Right lung (tissue), 5 donors: Measurements from ENCODE around the gene MVB12A. TPM values are rescaled to one million over a fixed set of nuclear protein-coding genes. Genes with fewer than 3 reads are reported as not detected.

Experiments
- DNase-seq, 2 donors: peaks; one replicate each; pipeline ENCODE4 v3.0.0-alpha.2; 2013
- polyA plus RNA-seq, 5 donors: library from polyadenylated mRNA; unstranded; fragments of 120-200 nt; gene quantifications; one replicate each; pipeline versions ENCODE4 v1.2.1 to v1.2.3, GENCODE V29; 2013; ENCODE audit warnings: inconsistent platforms in 1 of 5, low replicate concordance in 1 of 5; ENCODE audit not compliant: insufficient read length in 5 of 5, insufficient read depth in 1 of 5

The MVB12A gene
- polyA plus RNA-seq, 5 donors, result 38.1 to 73.5 (median 48.8) TPM

DNA sequence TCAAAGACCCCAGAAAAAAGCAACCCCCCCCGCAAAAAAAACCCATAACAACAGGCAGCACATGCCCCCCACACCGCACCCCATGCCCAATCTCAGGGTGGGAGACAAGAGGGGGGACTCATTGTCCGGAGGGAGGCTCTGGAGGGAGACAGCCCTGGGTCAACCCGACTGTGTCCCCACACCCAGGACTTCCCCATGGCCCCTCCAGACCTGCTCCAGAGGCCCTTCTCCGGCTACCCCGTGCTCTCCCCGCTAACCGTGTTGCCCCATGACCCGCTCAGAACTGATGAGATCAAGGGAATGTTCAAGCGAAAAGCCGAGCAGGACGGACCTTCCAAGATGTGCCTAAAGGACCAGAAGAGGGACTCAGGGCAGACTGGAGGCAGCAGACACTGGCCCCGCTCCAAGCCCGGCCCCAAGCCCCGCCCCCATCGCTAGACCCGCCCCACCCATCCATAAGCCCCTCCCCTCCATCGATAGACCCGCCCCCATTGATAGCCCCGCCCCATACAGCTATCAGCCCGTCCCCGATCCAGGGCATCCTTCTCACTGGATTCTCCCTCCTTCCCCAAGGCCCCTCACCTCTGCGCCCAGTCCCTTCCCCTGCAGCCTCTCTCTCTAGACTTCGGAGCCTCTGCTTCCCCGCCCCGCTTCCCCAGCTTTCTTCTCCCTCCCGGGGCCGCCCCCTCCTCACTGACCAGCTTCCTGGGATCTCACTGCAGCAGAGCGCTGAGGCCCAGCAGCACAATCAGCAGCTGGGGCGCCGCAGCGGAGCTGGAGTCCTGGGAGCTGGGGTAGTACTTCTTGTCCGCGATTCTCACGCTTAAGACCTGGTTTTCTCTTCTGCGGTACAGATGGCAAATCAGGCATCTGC, 16.6 kb upstream of the MVB12A start:
- no peak for DNase-seq

DNA sequence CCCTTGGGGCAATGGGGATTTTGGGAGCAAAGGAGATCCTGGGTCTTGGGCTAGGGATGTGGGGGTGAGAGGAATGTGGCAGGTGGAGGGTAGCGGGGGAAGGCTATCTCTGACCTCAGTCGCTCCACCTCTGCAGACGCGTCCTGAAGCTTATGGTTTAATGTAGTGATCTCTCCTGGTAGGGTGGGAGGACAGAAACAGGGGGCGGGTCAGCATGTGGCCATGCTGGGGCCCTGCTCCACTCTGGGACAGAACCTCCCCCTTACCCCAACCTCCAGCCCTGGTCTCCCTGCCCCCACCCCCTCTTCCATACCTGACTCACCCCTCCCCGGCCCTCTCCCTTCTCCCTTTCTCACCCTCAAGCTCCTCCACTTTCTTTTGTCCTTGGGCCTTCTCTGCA, 15.8 kb upstream of the MVB12A start:
- DNase-seq, result no peak

DNA sequence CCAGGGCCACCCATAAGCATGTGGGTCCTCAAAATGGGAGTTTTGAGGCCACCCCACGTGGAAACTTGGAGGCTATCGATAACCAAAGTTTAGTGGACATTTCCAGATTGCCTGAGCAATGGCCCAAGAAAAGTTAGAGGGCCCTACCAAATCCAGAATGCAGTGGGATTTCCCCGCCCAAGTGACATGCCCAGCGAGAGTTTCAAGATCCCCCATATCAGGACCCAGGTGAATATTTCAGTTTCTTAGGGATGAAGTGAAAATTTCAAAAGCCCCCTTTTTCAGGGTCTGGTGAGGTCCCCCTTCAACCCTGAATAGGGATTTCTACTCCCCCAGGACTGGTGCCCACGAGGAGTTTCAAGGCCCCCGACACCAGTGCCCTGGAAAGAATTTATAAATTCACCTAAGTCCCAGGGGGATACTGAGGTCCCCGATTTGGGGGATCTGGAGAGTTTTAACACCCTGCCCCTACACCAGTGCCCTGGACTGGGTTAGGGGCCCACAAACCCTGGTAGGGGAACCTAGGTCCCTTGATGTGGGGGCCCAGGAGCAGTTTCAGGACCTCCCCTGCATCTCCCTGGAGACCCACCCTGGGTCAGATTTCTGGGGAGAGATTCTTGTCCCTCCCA, 15.1 kb upstream of the MVB12A start:
- no peak for DNase-seq

DNA sequence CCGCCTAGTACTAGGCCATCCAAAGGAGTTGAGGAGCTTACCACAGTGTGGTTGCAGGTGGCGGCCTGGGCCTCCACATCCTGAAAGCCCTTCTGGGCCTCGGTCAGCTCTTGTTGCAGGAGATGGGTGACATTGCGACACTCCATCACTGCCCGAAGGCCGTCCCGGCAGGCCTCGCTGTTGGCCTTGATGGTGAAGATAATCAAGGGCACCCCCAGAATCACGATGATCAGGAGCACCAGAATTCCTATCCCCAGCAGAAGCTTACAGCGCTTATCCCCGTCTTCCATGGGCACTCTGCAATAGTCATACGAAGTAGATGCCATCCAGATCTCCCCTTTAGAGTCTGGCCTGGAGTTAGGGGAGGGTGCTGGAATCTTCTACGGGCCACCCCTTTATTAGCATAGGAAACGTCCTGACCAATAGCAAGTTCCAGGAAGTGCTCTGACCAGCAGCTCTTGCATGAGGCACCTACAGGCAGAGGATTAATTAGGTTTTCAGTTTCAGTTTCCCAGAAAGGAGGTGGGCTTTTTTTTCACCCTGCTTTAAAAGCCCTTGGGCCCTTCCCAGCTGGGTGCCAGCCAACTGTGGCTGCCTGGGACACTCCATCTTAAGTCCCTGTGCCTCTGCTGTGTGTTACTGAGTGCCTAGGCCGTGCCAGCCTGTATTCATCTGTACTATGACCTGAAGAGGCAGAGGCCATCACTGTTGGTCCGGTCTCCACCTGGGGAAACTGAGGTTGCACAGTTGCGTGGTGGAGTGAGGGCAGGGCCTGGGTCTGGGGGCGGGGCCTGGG, 14.4 kb upstream of the MVB12A start, which contains the start of gene BST2:
Gene BST2, minus strand, starts transcription at position 381 of the 796 bp plus-strand sequence. Its CDS starts 55 bp downstream, at position 326.
- no peak for DNase-seq

DNA sequence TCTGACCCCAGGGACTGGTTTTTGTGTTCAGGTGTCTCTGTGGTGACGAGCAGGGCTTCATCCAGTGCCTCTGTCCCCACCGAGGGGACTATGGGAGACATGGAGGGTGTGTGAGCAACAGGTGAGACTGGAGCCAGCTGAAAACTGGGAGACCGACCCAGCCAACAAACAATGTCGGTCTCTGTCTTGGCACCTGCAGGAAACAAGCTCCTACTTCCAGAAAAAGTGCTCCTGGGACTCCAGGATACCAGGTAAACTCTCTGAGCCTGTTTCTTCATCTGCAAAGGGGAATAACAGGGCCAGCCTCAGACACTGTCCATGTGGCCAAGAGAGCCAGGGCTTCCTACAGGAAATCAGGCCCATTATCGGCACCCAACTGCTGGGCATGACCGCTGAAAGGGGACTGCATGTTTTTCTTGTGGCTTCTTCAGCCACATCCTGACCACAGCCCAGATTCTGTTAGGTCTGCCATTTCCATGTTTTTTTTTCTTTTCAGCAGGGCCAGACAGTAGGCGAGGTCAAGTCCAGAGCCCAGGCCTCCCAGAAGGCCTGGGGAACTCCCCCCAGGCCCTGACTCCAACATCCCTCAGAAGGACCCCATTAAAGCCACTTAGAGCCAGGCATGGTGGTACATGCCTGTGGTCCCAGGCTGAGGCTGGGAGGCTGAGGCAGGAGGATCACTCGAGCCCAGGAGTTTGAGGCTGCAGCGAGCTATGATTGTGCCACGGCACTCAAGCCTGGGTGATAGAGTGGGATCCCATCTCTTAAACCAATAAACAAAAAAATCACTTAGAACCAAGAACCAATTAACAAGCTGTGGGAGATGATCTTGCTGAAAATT, 13.6 kb upstream of the MVB12A start:
- DNase-seq, result no peak

DNA sequence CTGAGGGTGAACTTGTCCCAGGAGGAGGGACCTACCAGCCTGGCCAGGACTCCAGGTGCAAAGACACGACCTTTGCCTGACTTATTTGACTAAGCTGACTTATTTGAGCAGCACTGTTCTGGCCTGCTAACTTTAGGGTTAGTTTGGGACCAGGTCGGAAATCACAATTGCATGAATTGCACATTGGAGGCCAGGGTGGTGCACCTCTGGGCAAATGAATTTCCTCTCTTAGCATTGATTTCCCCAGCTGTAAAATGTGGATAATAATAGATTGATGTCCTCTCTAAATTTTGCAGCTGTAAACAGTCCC, 13.0 kb upstream of the MVB12A start:
- no peak for DNase-seq

DNA sequence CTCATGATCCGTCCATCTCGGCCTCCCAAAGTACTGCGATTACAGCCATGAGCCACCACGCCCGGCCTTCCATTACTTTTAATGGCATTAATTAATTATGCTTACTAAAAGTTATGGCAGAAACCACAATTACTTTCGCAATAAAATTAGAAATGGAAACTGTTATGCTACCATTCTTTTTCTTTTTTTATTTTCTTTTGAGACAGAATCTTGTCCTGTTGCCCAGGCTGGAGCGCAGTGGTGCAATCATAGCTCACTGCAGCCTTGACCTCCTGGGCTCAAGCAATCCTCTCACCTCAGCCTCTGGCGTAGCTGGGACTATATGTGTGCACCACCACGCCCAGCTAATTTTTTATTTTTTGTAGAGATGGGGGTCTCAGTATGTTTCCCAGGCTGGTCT, 9.9 kb upstream of the MVB12A start:
- no peak for DNase-seq

DNA sequence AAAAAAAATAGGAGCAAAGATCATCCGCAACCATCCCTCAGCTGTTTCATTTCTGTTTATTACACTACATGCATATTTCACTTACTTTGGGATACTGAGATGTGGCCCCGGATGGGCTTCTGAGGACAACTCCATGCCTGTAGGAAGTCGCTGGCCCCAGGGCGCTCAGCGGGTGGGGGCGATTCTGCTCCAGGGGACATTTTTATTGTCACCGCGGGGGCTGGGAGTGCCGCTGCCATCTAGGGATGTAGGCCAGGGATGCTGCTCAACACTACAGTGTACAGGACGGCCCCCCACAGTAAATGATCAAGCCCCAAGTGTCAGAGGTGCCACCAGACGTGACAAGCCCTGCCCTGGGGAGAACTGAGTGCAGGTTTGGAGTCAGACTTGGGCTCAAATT, 8.0 kb upstream of the MVB12A start:
- DNase-seq, result no peak

DNA sequence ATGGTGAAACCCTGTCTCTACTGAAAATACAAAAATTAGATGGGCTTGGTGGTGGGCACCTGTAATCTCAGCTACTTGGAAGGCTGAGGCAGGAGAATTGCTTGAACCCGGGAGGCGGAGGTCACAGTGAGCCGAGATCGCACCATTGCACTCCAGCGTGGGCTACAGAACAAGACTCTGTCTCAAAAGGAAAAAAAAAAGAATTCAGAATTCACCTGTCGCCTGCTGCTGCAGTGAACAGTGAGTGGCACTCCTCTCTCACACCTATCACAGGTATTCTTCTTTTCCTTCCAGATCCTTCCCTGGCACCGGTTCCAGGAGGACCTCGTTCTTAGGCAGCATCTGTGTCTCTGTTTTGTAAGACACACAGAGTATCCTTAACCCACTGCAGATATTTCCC, 5.8 kb upstream of the MVB12A start:
- DNase-seq, result no peak

DNA sequence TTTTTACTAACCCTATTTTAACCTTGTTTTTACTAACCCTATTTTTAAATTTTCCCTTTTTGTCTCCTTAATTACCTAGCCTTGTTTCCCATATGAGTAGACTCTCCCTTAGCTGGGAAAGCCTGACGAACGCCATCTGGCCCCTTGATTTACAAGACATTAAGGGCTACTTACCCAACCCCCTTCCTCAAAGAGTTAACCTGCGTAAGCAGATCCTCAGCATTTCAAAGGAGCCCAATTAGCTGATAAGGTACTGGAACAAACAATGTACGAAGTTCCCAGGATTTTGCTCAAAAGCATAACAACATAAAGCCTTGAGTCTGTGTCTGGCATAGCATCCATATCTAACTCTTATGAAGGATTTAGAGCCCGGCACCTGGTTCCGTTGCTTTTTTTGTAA, 4.7 kb upstream of the MVB12A start:
- DNase-seq, result no peak

DNA sequence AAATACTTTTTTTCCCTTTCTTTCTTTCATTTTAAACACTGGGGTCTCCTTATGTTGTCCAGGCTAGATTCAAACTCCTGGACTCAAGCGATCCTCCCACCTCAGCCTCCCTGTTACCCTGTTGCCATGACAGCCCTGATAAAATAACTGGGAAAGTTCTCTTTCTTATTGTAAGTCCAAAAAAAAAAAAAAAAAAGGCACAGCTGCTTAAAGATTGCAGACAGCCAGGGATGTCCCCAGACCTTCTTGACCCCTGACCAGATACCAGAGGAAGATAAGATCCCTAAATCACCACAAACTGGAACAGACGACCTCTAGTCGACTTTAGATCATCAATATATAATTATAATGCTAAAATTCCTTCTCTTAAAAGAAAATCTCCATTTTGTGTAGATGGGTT, 1.1 kb upstream of the MVB12A start:
- DNase-seq, result no peak

DNA sequence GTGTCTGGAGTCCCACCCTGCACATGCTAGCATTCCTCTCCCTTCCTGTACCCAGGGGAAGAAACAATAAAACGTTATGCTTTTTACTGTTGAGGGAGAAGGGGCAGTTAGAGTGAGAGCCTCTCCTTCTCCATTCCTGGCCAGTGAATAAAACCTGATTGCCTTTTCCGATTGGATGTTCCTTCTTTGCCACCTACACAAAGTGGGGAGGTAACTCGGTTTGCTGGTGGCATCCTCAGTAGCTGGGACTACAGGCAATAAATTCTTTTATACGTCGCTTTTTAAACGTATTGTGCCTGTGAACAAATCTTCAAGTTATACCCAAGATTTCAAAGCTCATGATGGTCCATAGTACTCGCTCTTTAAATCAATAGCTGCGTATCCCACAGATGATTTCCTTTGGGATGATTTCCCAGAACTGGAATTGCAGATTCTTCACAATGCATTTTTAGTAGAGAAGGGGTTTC, 660 bp upstream of the MVB12A start:
- no peak for DNase-seq

DNA sequence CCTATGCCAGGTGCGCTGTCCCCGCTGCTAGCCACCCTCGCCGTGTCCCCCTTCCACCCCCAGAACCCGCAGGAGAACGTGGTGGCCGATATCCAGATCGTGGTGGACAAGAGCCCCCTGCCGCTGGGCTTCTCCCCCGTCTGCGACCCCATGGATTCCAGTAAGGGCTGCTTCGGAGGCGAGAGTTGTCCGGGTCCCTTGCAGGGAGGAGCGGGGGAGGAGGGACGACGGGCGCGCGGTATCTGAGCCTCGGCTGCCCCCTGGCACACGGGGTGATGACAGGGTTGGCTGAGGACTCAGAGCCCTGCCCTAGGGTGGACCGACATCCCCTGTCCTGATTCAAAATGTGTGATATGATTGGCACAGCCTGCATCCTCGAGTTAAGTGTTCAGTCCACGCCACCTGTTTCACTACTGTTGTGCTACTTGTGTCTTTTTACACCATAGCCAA, 653 bp downstream of the MVB12A start:
- DNase-seq, result no peak

DNA sequence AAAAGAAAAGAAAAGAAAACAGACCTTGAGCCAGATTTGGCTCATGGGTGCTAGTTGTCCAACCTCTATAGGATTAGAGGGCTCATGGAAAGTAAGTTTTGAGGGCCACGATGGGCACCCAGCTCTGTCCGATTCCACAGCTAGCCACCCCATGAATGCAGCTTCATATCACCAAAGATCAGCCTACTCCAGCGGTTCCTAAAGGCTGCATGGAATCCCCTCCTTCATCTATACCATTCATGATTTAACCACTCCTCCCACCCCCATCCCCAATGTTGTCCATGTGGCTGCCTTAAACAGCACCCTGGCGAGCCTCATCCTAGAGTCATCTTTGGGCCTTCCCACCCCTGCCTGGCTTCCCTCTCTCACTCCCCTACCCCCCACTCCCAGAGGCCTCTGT, 2.1 kb downstream of the MVB12A start:
- DNase-seq, result no peak

DNA sequence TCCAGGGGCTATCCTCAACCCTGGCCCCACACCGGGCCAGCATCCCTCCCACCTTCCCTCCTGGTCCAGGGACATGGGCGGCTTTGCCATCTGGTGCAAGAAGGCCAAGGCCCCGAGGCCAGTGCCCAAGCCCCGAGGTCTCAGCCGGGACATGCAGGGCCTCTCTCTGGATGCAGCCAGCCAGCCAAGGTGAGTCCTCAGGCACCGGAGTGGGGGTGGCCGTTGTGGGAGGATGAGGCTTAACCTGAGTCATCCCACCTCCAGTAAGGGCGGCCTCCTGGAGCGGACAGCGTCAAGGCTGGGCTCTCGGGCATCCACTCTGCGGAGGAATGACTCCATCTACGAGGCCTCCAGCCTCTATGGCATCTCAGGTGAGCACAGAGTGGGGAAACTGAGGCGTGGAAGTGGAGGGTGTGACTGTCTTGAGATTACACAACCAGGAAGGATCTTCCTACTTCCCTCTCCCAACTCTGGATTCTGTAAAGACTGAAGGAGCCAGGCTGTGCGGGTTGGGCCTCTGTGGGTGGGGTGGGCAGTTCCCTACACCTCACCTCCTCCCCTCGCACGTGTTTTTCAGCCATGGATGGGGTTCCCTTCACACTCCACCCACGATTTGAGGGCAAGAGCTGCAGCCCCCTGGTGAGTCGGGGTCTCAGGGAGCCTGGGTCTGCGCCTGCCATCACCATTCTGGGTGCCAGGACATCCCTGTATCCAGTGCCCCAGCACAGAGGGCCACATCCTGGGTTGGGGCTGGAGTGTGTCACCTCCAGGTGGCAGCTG, 3.8 kb downstream of the MVB12A start:
- DNase-seq, result no peak

DNA sequence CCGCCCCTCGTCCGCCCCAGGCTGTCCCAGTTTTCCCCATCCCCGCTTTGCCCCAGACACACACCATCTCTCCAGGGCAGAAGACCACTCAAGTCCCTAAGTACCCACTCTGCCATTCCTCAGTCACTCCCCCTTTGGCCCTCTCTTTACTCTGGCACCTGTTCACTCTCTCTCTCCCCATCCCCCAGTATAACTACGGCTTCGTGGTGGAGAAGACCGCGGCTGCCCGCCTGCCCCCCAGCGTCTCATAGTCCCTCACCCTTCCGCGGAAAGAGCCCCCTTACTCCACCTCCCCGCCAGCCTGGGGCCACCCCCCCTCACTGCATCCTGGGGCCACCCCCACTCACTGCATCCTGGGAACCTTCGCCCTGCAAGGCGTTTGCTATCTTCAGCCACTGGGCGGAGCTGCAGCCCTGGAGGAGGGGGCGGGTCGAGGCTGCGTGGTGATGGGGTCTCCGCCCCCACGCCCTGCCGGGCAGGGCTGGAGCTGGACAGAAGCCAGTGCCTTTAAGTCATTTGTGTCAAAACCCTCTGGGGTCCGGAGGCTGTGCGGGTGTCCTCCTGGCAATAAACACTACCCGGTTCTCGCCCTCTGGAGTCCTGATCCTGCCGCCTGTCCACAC, 5.0 kb downstream of the MVB12A start:
- no peak for DNase-seq

DNA sequence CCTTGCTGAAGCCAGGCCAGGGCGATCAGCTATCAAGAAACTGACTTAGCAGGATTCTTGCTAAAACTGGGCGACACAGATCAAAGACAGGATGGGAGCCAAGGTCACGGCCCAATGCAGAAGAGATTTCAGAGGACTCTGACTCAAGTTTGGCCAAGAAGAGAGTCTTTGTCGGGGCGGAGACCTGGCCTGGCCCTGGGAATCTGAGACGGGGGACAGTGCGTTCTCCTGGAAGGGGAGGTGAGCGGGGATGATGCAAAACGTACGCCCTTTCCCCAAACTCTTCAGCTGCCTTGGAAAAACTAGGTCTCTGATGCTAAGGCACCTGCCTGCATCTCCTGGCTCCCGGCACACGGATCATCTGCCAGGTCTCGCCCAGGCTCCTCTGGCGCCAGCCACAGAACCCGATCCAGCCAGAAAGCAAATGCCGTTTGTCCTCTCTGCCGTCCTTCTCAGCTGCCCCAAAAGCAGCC, 9.8 kb downstream of the MVB12A start:
- DNase-seq, result no peak

DNA sequence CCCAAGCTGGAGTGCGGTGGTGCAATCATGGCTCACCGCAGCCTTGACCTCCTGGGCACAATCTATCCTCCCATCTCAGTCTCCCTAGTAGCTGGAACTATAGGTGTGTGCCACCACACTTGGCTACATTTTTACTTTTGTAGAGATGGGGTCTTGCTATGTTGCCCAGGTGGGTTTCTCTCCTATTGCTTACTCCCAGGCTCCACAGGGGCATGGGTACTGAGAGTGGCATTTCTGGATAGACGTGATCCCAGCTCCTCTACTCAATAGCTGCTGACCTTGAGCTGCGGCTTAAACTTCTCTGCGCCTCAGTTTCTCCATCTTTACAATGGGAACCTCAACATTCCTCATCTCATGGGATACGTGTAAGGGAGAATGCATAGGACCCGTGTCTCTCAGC, 11.6 kb downstream of the MVB12A start:
- DNase-seq, result no peak

DNA sequence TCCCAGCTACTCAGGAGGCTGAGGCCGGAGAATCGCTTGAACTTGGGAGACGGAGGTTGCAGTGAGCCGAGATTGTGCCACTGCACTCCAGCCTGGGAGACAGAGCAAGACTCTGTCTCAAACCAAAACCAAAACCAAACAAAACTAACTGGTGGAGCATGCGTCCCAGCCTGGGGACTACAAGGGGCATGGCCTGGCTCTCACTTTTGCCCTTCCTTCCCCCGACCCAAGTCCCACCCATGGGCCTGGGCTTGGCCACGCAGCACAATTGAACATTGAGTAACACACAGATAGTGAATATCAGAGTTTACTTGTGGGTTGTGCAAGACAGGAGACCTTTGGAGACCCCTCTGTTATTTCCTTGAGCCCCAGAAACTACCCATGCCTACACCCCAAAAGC, 15.4 kb downstream of the MVB12A start:
- no peak for DNase-seq
